Activated naive CD4-positive, alpha-beta T cell treated with anti-CD3 and anti-CD28 coated beads, Interleukin-2, amount 50 U/mL, for 24 hours (primary cell): ENCODE measurements around the gene LCE1F.

Experiments
- H3K27ac Mint-ChIP-seq: one replicate; pipeline ENCODE4 v1.8.0; 2021; ENCODE audit warnings: mild to moderate bottlenecking, mixed read lengths
- H3K27me3 Mint-ChIP-seq: one replicate; pipeline ENCODE4 v1.8.0; 2021; ENCODE audit warnings: mixed read lengths
- H3K36me3 Mint-ChIP-seq: one replicate; pipeline ENCODE4 v1.8.0; 2021; ENCODE audit warnings: mixed read lengths
- H3K4me1 Mint-ChIP-seq: one replicate; pipeline ENCODE4 v1.8.0; 2021; ENCODE audit warnings: mixed read lengths
- H3K4me3 Mint-ChIP-seq: one replicate; pipeline ENCODE4 v1.8.0; 2021; ENCODE audit warnings: mild to moderate bottlenecking, mixed read lengths
- H3K9me3 Mint-ChIP-seq: one replicate; pipeline ENCODE4 v1.8.0; 2021; ENCODE audit warnings: mixed read lengths

Gene LCE1F, protein sequence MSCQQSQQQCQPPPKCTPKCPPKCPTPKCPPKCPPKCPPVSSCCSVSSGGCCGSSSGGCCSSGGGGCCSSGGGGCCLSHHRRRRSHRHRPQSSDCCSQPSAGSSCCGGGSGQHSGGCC

DNA sequence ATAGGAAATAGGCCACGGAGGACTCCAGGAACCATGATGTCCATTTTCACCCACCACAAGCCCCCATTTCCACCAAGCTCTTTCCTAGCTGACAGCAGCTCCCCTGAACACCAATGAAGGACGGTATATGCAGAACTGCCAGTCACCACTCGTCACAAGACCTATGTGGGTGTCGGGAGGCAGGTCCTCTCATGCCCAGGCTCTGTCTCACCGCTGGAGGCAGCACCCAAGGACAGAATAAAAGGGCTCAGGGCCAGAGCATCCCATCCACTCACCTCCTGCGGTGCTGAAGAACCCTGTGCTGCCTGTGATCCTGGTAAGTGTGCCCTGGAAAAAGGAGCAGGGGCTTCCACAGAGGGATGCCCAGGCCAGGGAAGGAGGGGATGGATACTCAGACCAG, at the start of gene LCE1F:
Gene LCE1F, plus strand, starts transcription at position 266 of the 400 bp plus-strand sequence. CDS start 1,232 bp downstream, outside the sequence.
- Mint-ChIP-seq H3K36me3 (no peaks in the 10 kb centered on the region), H3K4me1 (no peaks in the 10 kb centered on the region), H3K27me3 (peaks cover 15% of the 10 kb centered on the region), H3K4me3 (no peak within 1 kb of the TSS), H3K27ac (no peak within 1 kb of the TSS), H3K9me3 (peaks cover 6% of the 10 kb centered on the region)

DNA sequence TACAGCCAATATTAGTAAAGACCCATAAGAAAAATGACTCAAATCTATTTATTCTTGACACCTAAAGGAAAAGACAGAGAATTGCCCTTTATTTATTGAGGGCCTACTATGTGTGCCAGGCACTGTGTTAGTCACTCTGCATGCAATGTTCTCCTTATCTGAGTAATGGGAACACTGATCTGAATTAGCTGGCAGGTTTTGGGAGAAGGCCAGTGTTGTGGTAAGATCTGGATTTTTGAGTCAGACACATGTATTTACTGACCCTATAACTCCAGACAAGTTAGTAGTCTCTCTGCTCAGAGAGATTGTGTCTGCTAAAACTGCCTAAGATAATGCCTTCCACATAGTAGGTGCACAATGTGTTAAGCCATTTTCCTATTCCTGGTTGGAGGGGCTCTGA, 49.7 kb upstream of the LCE1F start:
- Mint-ChIP-seq H3K27ac (no peak overlapping the region), H3K4me1 (no peaks in the 10 kb centered on the region), H3K4me3 (no peak overlapping the region), H3K27me3 (peaks cover 7% of the 10 kb centered on the region), H3K9me3 (no peaks in the 10 kb centered on the region), H3K36me3 (no peaks in the 10 kb centered on the region)

DNA sequence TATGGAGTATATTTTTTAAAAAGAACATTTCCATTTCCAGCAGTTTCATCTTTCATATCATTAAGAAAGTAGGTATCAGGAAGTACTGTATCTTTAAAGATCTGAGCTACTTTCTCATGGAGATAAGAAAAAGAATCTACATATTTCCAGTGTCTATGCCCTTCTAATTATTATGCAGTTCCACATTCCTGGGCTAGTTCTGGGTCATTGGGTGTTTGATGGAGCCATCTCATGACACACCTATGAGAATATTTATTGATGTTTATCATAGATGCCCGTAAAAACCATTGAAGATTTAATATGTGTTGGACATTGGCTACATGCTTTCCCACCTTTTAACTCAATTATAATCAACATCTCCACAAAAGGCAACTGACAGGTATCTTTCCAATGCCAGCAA, 46.0 kb upstream of the LCE1F start:
- H3K9me3 Mint-ChIP-seq: no peaks in the 10 kb centered on the region
- no peaks in the 10 kb centered on the region for H3K36me3 Mint-ChIP-seq

DNA sequence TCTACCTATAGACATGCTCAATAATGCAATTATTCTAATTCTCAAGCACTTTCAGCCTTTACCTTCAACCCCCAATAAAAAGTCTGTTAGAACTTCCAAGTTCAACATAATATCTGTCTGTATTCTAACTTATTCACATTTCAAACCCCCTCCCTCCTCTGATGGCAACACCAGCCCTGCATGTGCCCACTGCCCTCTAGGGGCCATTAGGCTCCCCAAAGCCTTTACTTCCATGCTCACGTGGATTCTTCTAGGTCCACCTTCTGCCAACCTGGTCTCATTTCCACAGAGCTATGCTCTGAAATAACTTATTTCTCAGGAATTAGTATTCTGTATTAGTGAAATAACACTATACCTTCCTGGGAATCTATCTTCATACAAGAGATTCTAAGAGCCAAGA, 39.3 kb upstream of the LCE1F start:
- Mint-ChIP-seq H3K36me3 (no peaks in the 10 kb centered on the region), H3K4me3 (no peak overlapping the region), H3K4me1 (no peaks in the 10 kb centered on the region), H3K27me3 (peaks cover 23% of the 10 kb centered on the region), H3K27ac (no peak overlapping the region), H3K9me3 (no peaks in the 10 kb centered on the region)

More for the DNA sequence above, 46.0 kb upstream of the LCE1F start:
- peaks cover 7% of the 10 kb centered on the region for H3K27me3 Mint-ChIP-seq
- H3K27ac Mint-ChIP-seq: no peak overlapping the region
- no peak overlapping the region for H3K4me3 Mint-ChIP-seq
- H3K4me1 Mint-ChIP-seq: no peaks in the 10 kb centered on the region

DNA sequence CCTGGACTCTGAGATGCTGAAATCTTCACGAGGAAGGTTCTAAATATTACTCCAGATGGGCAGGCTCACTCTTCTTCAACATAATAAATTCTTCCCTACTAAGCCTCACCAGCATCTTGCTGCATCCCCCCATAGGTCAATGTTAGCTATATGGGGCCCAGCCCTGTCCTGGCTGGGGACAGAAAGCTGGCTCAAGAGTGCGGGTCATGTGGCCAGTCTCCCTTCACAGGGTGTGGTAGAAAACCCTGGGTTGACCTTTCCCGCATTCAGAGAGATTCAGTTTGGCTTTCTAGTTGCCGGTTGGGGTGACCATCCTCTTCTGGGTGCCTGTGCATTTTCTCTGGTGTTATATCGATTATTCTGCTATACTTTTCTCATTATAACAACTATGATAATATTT, 36.9 kb upstream of the LCE1F start:
- peaks cover 22% of the 10 kb centered on the region for H3K27me3 Mint-ChIP-seq
- no peaks in the 10 kb centered on the region for H3K4me1 Mint-ChIP-seq
- no peaks in the 10 kb centered on the region for H3K36me3 Mint-ChIP-seq
- H3K9me3 Mint-ChIP-seq: no peaks in the 10 kb centered on the region
- H3K27ac Mint-ChIP-seq: no peak overlapping the region
- no peak overlapping the region for H3K4me3 Mint-ChIP-seq

DNA sequence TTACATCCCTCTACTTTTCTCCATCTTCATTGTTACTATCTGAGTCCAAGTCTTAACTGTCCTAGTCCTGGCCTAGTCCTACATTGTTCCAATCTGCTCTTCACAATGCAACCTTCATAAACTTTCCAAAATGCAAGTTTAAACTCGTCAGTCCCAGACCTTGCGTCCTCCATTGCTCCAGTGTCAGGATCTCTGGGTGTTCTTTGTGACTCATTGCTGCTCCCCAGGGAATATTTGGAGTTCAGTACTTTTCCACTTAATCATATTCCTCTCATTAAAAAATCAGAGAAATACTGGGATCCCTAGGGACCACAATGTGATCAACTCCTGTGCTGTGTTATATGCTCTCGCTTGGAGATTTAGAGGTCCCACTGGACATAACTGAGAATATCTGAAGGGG, 35.1 kb upstream of the LCE1F start:
- Mint-ChIP-seq H3K9me3 (no peaks in the 10 kb centered on the region), H3K4me3 (no peak overlapping the region), H3K27me3 (peaks cover 32% of the 10 kb centered on the region), H3K4me1 (no peaks in the 10 kb centered on the region), H3K36me3 (no peaks in the 10 kb centered on the region), H3K27ac (no peak overlapping the region)

DNA sequence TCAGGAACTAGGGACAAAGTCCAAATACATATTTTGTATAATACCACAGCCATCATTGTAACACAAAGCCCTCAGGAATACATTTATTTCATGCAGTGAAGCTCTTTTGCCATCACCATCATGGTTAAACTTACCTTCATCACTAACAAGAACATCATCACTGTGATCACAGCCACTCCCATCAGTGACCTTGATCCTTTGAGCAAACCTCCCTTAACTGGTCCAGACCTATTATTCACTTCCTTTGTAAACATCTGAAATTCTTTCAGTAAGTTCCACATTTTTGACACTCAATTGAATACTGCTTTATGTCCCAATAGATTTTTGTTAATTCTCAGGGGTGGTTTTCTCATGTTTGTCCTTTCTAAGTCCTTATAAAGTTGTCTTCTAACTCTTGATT, 33.3 kb upstream of the LCE1F start:
- no peak overlapping the region for H3K27ac Mint-ChIP-seq
- H3K4me3 Mint-ChIP-seq: no peak overlapping the region
- H3K27me3 Mint-ChIP-seq: peaks cover 23% of the 10 kb centered on the region
- no peaks in the 10 kb centered on the region for H3K4me1 Mint-ChIP-seq
- H3K9me3 Mint-ChIP-seq: no peaks in the 10 kb centered on the region
- no peaks in the 10 kb centered on the region for H3K36me3 Mint-ChIP-seq

DNA sequence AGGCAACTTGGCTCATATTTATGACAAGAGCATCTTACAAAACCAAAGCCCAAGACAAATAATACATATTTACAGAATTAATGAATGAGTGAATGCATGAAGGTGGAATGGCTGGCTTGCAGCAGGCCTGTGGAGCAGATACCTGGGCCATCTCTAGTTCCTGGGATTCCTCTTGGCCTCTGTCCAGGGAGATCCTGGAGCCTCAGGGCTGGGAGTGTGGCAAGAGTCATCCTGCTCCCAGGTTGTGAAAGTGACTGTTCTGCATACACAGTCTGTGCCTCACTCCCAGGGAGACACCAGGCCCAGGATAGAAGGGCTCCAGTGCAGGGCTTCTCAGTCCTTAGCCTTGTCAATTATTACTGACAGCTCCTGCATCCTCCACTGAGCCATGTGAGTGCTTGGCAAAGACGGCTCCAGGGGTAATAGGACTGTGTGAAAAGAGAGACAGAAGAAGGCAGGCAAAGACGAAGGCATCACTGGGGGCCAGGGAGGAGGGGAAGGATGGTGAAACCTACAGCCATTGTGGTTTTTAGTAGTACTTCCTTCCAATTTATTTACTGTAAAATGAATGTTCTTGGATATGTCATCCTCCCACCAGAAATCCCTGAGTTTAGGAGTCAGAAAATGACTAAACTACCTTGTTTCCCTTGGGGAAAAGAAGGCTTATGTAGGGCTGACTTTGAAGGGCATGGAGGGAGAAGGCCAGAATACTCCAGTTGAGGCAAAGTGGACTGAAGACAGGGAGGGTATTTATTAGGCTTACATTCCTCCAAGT, 31.4 kb upstream of the LCE1F start:
- H3K36me3 Mint-ChIP-seq: no peaks in the 10 kb centered on the region
- H3K4me3 Mint-ChIP-seq: no peak overlapping the region
- H3K4me1 Mint-ChIP-seq: no peaks in the 10 kb centered on the region
- H3K9me3 Mint-ChIP-seq: no peaks in the 10 kb centered on the region
- peaks cover 28% of the 10 kb centered on the region for H3K27me3 Mint-ChIP-seq
- no peak overlapping the region for H3K27ac Mint-ChIP-seq

DNA sequence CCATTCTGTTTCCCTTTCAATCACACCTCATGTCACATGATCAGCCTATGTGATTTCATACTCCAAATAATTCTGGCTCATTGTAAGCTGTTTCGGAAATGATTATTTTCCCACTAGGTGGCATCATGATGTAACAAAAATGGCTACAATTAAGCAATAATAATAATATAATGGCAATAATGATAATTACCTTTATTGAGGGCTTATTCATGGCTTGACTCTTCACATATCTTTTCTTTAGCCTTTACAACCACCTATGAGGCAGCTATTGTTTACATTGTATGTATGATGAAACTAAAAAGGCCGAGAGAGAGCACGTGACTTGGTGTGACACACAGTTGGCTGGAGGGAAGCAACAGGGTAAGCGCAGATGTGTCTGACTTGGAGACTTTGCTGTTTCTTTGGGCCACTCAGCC, 29.6 kb upstream of the LCE1F start:
- Mint-ChIP-seq H3K27ac (no peak overlapping the region), H3K27me3 (peaks cover 25% of the 10 kb centered on the region), H3K36me3 (no peaks in the 10 kb centered on the region), H3K4me1 (no peaks in the 10 kb centered on the region), H3K4me3 (no peak overlapping the region), H3K9me3 (no peaks in the 10 kb centered on the region)

DNA sequence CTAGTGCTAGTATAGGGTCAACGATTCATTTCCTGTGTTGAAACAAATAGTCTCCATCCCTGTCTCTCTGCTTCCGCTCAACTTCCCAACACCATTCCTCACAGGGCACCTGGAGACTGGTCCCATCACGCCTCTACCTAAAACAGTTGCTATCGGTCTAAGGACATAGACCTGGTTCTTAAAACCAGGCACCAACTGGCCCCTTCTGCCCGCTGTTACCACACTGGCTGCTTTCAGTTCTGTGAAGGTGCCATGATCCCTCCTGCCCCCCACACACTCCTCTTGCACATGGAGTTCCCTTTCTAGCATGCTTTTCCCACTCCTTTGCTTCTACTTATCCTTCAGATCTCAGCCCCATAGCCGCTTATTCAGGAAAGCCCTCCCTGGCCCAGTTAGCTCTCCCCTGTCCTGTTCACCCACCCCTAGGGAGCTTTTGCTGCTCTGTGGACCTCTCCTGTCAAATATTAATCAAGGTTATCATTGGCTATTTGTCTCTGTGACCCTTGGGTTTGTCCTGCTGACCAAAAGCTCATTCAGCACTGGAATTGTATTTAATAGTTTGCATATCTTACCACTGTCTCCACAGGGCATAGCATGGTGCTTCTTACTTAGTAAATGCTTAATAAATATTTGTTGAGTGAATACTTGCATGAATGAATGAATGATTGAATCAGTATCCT, 29.0 kb upstream of the LCE1F start:
- peaks cover 28% of the 10 kb centered on the region for H3K27me3 Mint-ChIP-seq
- no peak overlapping the region for H3K4me3 Mint-ChIP-seq
- H3K9me3 Mint-ChIP-seq: no peaks in the 10 kb centered on the region
- H3K27ac Mint-ChIP-seq: no peak overlapping the region
- H3K4me1 Mint-ChIP-seq: no peaks in the 10 kb centered on the region
- H3K36me3 Mint-ChIP-seq: no peaks in the 10 kb centered on the region

DNA sequence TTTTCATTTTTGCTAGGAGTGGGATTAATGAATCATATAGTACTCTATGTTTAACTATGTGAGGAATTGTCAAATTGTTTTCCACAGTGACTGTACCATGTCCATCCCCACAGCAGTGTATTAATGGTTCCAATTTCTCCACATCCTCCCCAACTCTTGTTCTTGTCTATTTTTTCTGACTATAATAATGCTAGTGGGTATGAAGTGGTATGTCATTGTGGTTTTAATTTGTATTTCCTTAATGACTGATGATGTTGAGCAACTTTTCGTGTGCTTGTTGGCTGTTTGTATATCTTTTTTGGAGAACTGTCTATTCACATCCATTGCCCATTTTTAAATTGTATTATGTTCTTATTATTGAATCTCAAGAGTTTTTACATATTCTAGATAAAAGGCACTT, 27.1 kb upstream of the LCE1F start:
- H3K36me3 Mint-ChIP-seq: no peaks in the 10 kb centered on the region
- H3K27ac Mint-ChIP-seq: no peak overlapping the region
- no peak overlapping the region for H3K4me3 Mint-ChIP-seq
- peaks cover 26% of the 10 kb centered on the region for H3K27me3 Mint-ChIP-seq
- H3K4me1 Mint-ChIP-seq: no peaks in the 10 kb centered on the region
- no peaks in the 10 kb centered on the region for H3K9me3 Mint-ChIP-seq

DNA sequence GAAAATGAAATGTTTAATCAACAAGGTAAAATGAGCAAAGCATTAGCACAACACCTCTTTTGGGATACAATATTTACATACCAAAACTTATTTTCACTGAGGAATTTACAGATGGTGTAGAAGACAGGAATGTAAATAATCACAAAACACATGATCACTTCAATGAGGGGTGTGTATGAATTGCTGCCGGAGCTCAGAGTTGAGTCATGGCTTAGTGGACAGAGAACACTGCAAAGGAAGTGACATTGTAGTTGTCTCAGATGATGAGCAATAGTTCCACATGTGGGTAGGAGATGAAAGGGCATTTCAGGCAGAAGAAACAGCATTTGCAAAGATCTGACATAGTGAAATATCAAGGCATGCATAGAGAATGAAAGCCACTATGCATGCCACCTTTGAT, 22.7 kb upstream of the LCE1F start:
- no peaks in the 10 kb centered on the region for H3K36me3 Mint-ChIP-seq
- H3K27ac Mint-ChIP-seq: no peak overlapping the region
- no peak overlapping the region for H3K4me3 Mint-ChIP-seq
- no peaks in the 10 kb centered on the region for H3K9me3 Mint-ChIP-seq
- H3K4me1 Mint-ChIP-seq: no peaks in the 10 kb centered on the region
- peaks cover 21% of the 10 kb centered on the region for H3K27me3 Mint-ChIP-seq

DNA sequence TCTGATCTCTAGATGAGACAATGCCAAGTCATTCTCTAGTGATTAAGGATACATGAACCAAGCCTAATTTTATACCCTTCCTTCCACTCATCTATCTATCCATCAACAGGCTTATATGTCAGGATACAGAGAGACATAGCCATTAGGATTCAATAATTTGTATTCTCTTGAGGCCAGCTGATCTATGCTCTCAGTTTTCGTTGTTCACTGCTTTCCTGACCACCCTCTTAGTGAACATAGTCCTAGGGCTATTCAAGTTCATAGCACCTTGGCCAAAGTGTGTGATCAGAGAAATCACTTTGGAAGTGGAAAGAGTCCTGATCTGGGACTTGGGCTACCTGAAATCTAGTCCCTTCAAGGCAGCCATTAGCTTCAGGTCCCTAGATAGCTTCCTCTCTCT, 21.4 kb upstream of the LCE1F start:
- Mint-ChIP-seq H3K27ac (no peak overlapping the region), H3K4me1 (no peaks in the 10 kb centered on the region), H3K4me3 (no peak overlapping the region), H3K36me3 (no peaks in the 10 kb centered on the region), H3K9me3 (no peaks in the 10 kb centered on the region), H3K27me3 (peaks cover 14% of the 10 kb centered on the region)

DNA sequence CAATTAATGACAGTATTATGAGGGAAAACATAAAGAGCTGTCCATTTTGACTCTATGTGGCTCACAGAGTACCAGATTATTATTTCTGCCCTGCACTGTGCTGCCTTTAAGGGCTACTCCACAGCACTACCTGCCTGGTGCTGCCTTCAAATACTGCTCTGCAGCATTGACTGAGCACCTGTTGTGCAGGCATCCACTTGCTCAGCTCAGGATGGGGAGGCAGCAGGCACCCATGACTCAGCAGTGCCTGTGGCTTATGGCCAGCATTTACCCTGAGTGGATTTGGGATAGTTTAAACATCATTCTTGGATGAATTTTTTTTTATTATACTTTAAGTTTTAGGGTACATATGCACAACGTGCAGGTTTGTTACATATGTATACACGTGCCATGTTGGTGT, 18.1 kb upstream of the LCE1F start:
- Mint-ChIP-seq H3K27me3 (peaks cover 8% of the 10 kb centered on the region), H3K4me3 (no peak overlapping the region), H3K9me3 (no peaks in the 10 kb centered on the region), H3K36me3 (no peaks in the 10 kb centered on the region), H3K4me1 (no peaks in the 10 kb centered on the region), H3K27ac (no peak overlapping the region)

DNA sequence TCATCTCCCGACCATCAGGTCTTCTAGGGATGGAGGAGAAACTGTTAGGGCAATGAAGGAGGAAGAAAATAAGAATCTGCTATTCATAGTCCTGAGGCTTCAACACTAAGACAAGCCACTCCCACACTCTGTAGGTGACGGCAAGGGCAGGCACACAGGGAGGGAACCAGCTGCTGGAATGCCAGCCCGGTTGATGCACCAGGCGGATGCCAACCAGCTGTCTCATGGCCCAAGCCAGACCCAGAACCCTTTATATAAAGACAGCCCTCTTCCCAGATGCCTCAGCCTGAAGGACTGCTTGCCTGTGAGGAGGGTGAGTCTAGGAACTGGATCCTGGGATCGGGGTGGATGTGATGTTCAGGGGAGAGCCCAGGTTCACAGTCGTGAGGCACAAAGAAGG, 17.2 kb upstream of the LCE1F start, which contains the start of gene KPRP:
Gene KPRP, plus strand, starts transcription at position 279 of the 400 bp plus-strand sequence. CDS start 1,564 bp downstream, outside the sequence.
- Mint-ChIP-seq H3K27me3 (peaks cover 9% of the 10 kb centered on the region), H3K9me3 (no peaks in the 10 kb centered on the region), H3K4me3 (no peak within 1 kb of the TSS), H3K36me3 (no peaks in the 10 kb centered on the region), H3K27ac (no peak within 1 kb of the TSS), H3K4me1 (no peaks in the 10 kb centered on the region)

DNA sequence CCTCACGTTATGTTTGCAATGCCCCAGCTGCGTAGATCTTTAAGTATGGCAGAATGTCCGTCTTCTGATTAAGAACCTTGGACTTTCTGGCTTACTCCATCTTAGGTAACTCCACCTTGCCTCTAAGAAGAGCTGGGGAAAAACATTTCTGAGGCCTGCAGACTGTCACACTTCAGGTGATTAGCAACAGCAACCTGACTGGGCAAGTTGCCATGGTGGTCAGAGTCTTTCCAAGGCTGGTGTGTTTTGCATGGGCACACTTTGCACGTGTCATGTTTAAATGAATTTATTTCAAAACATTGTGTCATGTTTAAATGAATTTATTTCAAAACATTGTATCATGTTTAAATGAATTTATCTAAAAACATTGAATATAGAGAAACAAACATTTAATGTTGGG, 16.3 kb upstream of the LCE1F start:
- Mint-ChIP-seq H3K4me1 (no peaks in the 10 kb centered on the region), H3K27ac (no peak overlapping the region), H3K36me3 (no peaks in the 10 kb centered on the region), H3K27me3 (peaks cover 9% of the 10 kb centered on the region), H3K4me3 (no peak overlapping the region), H3K9me3 (no peaks in the 10 kb centered on the region)
